Activated CD4-positive, alpha-beta T cell treated with anti-CD3 and anti-CD28 coated beads, Interleukin-2, amount 50 U/mL, for 1 hour (primary cell): ENCODE data around the gene CNRIP1.

Experiments
- DNase-seq: peaks from one replicate; pipeline ENCODE4 v3.0.0-alpha.2; 2020

Gene CNRIP1

DNA sequence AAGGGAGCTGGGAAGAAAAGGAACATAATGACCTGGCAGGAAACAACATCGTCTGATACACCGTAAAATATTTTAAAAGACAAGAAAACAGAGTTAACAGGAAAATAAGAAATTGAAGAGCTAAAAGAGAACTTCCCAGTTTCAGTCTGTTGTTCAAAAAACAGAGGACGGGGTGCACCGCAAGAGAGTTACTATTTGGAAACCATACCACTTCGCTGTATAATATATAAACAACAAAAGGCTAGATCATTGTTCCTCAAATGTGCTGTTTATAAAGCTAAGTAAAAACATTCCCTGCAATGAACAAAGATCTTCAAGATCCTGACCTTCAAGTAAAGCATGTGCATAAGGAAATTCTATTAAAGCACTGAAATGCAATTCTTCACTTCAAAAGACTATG lies 69.6 kb downstream of the CNRIP1 start:
- no peak for DNase-seq

DNA sequence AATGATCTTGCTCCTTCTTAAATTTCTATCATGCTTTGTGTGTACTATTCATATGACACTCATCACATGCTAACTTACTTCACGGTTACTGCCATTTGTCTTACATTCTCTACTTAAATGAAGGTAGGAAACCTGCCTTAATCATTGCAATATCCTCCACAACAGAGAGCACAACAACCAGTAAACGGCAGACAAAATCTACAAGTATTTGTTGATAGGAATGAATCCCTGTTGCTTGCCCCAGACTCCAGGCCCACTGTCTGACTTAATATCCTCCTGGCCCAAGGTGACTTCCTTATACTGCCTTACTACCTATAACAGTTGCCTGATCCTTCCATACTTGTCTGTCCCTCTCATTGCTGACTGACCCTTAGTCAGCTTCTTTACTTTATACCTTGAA lies 70.9 kb downstream of the CNRIP1 start:
- no peak for DNase-seq

DNA sequence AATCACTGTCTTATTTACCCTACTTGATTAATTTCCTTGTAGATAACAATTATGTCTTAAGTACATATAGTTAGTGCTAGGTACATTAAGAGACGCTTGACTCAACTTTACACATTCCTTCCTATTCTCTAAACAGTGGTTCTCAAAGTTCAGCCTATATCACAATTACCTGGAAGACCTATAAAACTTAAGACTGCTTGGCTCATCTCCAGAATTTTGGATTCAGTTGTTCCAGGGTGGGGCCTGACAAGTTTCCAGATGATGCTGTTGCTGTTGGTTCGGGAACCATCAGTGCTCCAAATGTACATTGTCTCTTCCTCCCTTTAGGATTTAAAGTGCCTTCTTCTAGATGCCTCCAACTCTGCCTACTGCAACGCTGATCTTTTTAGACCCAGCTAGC lies 71.4 kb downstream of the CNRIP1 start:
- DNase-seq, result no peak

DNA sequence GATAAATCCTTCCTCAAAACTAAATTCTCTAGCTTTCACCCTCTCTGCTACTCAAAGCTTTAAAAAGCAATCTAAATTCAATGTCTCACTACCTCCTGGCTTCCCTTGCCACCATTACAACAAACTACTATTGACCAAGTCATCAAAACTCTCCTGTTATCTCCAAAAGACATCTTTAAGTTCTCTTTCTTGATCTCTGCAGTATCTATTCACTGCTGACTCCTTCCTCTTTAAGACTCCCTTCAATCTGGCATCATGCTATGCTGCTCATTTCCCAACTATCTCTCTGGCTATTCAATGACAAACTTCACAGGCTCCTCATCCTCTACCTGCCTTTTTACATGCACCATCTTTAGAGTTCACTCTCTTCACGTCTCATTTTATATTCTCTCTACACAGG lies 73.4 kb downstream of the CNRIP1 start:
- DNase-seq, result no peak

DNA sequence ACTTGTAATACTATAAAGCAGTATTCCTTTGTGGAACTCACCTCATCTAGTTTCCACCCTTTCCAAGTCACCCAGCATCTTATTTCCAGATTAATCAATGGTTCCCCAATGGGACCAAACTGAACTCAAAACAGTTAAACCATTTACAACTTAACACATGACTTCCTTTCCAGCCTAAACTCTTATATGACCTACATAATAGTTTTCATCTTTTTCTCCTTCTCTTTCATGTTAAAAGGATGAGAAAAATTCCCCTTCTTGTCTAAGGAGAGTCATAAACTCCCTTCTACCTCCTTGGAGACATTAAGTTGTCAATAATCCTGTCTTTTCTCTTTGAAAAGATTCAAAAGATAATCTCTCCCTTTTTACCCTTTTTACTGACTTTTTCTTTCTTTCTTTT lies 74.1 kb downstream of the CNRIP1 start:
- DNase-seq, result no peak

DNA sequence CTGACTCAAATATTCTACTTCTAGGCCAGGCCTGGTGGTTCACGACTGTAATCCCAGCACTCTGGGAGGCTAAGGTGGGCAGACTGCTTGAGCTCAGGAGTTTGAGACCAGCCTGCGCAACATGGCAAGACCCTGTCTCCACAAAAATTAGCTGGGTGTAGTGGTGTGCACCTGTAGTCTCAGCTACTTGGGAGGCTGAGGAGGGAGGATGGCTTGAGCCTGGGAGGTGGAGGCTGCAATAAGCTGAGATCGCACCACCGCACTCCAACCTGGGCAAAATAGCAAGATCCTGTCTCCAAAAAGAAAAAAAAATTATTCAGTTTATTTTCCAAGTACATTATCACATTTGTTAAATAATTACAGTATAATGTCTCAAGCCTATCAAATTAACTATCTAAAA lies 74.7 kb downstream of the CNRIP1 start:
- DNase-seq, result no peak

DNA sequence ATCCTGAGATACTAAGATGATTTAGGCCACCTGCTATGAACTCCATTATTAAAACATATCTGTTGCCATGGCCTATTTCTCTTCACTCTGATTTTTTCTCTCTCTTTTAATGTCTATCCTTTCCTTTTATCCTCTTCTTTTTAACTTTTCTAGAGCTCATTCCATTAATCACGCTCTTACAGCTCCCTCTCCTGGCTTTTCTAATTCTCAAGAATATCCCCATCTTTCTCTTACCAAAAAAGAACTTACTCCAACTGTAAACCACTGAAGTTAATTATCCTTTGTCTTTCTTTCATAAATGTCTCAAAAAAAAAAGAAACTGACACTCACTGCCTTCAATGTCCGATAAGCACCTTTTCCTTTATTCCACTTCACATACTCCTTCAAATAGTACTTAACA lies 75.3 kb downstream of the CNRIP1 start:
- DNase-seq, result no peak
